ENCODE data around the gene FAHD2A.

DNA sequence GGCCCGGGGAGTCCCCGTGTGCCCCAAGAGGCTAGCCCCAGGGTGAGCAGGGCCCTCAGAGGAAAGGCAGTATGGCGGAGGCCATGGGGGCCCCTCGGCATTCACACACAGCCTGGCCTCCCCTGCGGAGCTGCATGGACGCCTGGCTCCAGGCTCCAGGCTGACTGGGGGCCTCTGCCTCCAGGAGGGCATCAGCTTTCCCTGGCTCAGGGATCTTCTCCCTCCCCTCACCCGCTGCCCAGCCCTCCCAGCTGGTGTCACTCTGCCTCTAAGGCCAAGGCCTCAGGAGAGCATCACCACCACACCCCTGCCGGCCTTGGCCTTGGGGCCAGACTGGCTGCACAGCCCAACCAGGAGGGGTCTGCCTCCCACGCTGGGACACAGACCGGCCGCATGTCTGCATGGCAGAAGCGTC lies 16.9 kb upstream of the FAHD2A start:
- TF ChIP-seq, protein P1, sequence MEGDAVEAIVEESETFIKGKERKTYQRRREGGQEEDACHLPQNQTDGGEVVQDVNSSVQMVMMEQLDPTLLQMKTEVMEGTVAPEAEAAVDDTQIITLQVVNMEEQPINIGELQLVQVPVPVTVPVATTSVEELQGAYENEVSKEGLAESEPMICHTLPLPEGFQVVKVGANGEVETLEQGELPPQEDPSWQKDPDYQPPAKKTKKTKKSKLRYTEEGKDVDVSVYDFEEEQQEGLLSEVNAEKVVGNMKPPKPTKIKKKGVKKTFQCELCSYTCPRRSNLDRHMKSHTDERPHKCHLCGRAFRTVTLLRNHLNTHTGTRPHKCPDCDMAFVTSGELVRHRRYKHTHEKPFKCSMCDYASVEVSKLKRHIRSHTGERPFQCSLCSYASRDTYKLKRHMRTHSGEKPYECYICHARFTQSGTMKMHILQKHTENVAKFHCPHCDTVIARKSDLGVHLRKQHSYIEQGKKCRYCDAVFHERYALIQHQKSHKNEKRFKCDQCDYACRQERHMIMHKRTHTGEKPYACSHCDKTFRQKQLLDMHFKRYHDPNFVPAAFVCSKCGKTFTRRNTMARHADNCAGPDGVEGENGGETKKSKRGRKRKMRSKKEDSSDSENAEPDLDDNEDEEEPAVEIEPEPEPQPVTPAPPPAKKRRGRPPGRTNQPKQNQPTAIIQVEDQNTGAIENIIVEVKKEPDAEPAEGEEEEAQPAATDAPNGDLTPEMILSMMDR (IDR thresholded peaks at IDR 0.05) = no peak
- no peak for TF ChIP-seq POLR2A (IDR thresholded peaks at IDR 0.05)

Data from lower leg skin (tissue), 3 donors.